ENCODE data around the gene TTLL8.

TTLL8 gene

GRCh38 chr22:50074551-50075530 lies 16.7 kb upstream of the TTLL8 start:
- no peak for DNase-seq (ENCODE audit: low read depth)
- TF ChIP-seq MYC (IDR thresholded peaks at IDR 0.05; ENCODE audit: low read depth, low read length), result no peak
- TF ChIP-seq MAX (IDR thresholded peaks at IDR 0.05; ENCODE audit: low read depth, low read length), result no peak
- no peak for TF ChIP-seq POLR2A (IDR thresholded peaks at IDR 0.05; ENCODE audit: extremely low read depth, insufficient read length)
- TF ChIP-seq CTCF (IDR thresholded peaks at IDR 0.05; ENCODE audit: low read depth, low read length), result no peak
- H3K4me3 ChIP-seq (ENCODE audit: low read depth, low read length), result no peak overlapping the region

- TF ChIP-seq POLR2A (IDR thresholded peaks at IDR 0.05; ENCODE audit: extremely low read depth, insufficient read length) (no peak), MAX (IDR thresholded peaks at IDR 0.05; ENCODE audit: low read depth, low read length) (no peak), MYC (IDR thresholded peaks at IDR 0.05; ENCODE audit: low read depth, low read length) (no peak), CTCF (IDR thresholded peaks at IDR 0.05; ENCODE audit: low read depth, low read length) (no peak)
- no peak overlapping the region for H3K4me3 ChIP-seq (ENCODE audit: low read depth, low read length)
- DNase-seq (ENCODE audit: low read depth), result no peak
Observed at GRCh38 chr22:50074056-50074455, 16.0 kb upstream of the TTLL8 start.

- DNase-seq (ENCODE audit: low read depth), result no peak
- TF ChIP-seq MYC (IDR thresholded peaks at IDR 0.05; ENCODE audit: low read depth, low read length) (no peak), CTCF (IDR thresholded peaks at IDR 0.05; ENCODE audit: low read depth, low read length) (no peak), MAX (IDR thresholded peaks at IDR 0.05; ENCODE audit: low read depth, low read length) (no peak), POLR2A (IDR thresholded peaks at IDR 0.05; ENCODE audit: extremely low read depth, insufficient read length) (no peak)
- no peak overlapping the region for H3K4me3 ChIP-seq (ENCODE audit: low read depth, low read length)
Observed at GRCh38 chr22:50072714-50073538, 14.8 kb upstream of the TTLL8 start.

- no peak for DNase-seq (ENCODE audit: low read depth)
- H3K4me3 ChIP-seq (ENCODE audit: low read depth, low read length), result no peak overlapping the region
- TF ChIP-seq MYC (IDR thresholded peaks at IDR 0.05; ENCODE audit: low read depth, low read length) (no peak), MAX (IDR thresholded peaks at IDR 0.05; ENCODE audit: low read depth, low read length) (no peak), POLR2A (IDR thresholded peaks at IDR 0.05; ENCODE audit: extremely low read depth, insufficient read length) (no peak), CTCF (IDR thresholded peaks at IDR 0.05; ENCODE audit: low read depth, low read length) (no peak)
Observed at GRCh38 chr22:50072167-50072555, 14.1 kb upstream of the TTLL8 start.

GRCh38 chr22:50071432-50072166 lies 13.5 kb upstream of the TTLL8 start:
- TF ChIP-seq MYC (IDR thresholded peaks at IDR 0.05; ENCODE audit: low read depth, low read length) (no peak), POLR2A (IDR thresholded peaks at IDR 0.05; ENCODE audit: extremely low read depth, insufficient read length) (no peak), CTCF (IDR thresholded peaks at IDR 0.05; ENCODE audit: low read depth, low read length) (no peak), MAX (IDR thresholded peaks at IDR 0.05; ENCODE audit: low read depth, low read length) (no peak)
- no peak overlapping the region for H3K4me3 ChIP-seq (ENCODE audit: low read depth, low read length)
- no peak for DNase-seq (ENCODE audit: low read depth)
